ENCODE measurements around the gene IL12A.

IL12A gene

DNA sequence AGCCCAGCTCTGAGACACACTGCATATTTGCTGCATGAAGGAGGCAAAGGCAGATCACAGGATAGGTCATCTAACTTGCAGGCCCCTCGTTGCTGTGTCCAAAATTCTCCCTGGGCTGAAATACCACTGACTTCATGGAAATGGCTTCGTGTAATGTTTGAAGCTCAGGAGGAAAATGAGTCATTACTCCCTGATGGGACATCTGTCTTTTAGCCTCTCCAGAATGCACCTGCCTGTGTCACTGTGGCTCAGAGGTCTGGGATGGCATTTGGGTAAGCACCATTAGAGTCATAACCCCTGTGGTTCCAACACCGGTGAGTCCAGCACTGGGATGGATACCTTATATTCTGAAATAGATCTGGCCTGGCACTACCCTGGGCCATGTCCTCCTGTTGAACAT is 51.5 kb downstream of the IL12A start:
- TF ChIP-seq, protein P1, sequence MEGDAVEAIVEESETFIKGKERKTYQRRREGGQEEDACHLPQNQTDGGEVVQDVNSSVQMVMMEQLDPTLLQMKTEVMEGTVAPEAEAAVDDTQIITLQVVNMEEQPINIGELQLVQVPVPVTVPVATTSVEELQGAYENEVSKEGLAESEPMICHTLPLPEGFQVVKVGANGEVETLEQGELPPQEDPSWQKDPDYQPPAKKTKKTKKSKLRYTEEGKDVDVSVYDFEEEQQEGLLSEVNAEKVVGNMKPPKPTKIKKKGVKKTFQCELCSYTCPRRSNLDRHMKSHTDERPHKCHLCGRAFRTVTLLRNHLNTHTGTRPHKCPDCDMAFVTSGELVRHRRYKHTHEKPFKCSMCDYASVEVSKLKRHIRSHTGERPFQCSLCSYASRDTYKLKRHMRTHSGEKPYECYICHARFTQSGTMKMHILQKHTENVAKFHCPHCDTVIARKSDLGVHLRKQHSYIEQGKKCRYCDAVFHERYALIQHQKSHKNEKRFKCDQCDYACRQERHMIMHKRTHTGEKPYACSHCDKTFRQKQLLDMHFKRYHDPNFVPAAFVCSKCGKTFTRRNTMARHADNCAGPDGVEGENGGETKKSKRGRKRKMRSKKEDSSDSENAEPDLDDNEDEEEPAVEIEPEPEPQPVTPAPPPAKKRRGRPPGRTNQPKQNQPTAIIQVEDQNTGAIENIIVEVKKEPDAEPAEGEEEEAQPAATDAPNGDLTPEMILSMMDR (IDR thresholded peaks at IDR 0.05): no peak
- DNase-seq: no peak
- peaks cover 0 to 9% of the 10 kb centered on the region in 2 donors for H3K27me3 ChIP-seq
- H3K4me1 ChIP-seq: peaks cover 0 to 11% (median 7%) of the 10 kb centered on the region in 4 donors
- no peak overlapping the region for H3K4me3 ChIP-seq
- intact Hi-C loops (cut with DNase I; ENCODE audit: low total_unique reads): no loop called here
- H3K9me3 ChIP-seq: no peaks in the 10 kb centered on the region
- no peaks in the 10 kb centered on the region for H3K36me3 ChIP-seq
- H3K27ac ChIP-seq: no peak overlapping the region

DNA sequence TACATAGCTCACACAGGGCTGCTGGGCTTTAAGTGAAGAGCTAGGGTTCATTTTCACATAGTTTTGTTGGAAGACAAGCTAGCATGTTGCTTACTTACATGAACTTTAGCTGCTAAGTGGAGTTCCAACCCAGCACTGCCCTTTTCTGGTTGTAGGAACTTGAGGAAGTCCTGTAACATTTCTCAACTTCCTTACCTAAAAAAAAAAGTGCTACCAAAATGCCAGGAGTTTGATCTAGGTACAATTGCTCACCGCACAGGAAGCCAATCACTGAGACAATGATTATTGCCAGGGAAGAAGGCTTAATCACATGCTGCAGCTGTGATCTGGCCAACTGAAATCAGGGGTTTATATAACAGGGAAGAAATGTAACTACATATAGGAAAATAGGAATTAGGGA is 52.8 kb downstream of the IL12A start:
- TF ChIP-seq, protein P1 (IDR thresholded peaks at IDR 0.05): no peak
- no peak overlapping the region for H3K27ac ChIP-seq
- H3K4me1 ChIP-seq: peaks cover 0 to 11% (median 7%) of the 10 kb centered on the region in 4 donors
- DNase-seq: no peak
- no peak overlapping the region for H3K4me3 ChIP-seq
- intact Hi-C loops (cut with DNase I; ENCODE audit: low total_unique reads): no loop called here
- no peaks in the 10 kb centered on the region for H3K36me3 ChIP-seq
- H3K27me3 ChIP-seq: peaks cover 0 to 9% of the 10 kb centered on the region in 2 donors
- no peaks in the 10 kb centered on the region for H3K9me3 ChIP-seq

DNA sequence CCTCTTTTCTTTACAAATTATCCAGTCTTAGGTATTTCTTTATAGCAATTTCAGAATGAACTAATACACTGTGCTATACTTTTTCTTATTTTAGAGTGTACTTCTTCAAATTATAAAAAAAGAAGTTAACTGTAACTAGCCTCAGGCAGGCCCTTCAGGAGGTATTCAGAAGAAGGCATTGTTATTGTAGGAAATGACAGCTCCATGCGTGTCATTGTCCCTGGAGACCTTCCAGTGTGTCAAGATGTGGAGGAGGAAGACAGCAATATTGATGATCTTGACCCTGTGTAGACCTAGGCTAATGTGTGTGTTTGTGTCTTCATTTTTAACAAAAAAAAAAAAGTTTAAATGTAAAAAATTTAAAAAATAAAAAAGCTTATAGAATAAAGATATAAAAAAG is 55.5 kb downstream of the IL12A start:
- TF ChIP-seq, protein P1 (IDR thresholded peaks at IDR 0.05): no peak
- intact Hi-C loops (cut with DNase I; ENCODE audit: low total_unique reads): no loop called here

More for the DNA sequence above, 55.5 kb downstream of the IL12A start:
- peaks cover 0 to 3% of the 10 kb centered on the region in 2 donors for H3K27me3 ChIP-seq
- H3K4me1 ChIP-seq: peaks cover 0 to 18% (median 4%) of the 10 kb centered on the region in 4 donors
- no peak overlapping the region for H3K4me3 ChIP-seq
- no peak for DNase-seq
- no peaks in the 10 kb centered on the region for H3K9me3 ChIP-seq
- no peaks in the 10 kb centered on the region for H3K36me3 ChIP-seq
- no peak overlapping the region for H3K27ac ChIP-seq
